Measurements from ENCODE around the gene MAP3K6. TPM values are rescaled to one million over a fixed set of nuclear protein-coding genes. Genes with fewer than 3 reads are reported as not detected.
A peak's percentile ranks its signal among the peaks of the same experiment; 100 is the strongest.

MAP3K6 gene
- total RNA-seq, 1 experiment from 2014 or later, result 15.2 TPM

DNA sequence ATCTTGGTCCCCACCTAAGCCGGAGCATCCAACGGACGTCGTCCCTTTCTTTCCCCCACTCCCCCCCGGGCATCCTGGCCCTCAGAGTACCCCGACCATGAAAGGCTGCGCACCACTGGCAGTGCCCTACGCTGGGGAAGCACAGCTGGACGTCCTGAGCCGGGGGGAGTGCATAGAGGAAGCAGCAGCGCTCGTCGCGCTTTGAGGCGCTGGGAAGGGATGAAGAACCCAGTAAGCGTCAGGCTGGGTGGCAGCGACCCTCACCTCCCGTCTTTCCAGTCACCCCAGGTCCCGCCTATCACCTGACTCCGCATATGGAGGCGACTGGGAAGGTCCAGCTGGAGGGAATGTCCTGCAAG, 5.7 kb downstream of the MAP3K6 start:
- in situ Hi-C loops (cut with HindIII; ENCODE audit: low pct_unique_long_range_greater_than_20kb, low sequenced_read_pairs), result no loop called here

DNA sequence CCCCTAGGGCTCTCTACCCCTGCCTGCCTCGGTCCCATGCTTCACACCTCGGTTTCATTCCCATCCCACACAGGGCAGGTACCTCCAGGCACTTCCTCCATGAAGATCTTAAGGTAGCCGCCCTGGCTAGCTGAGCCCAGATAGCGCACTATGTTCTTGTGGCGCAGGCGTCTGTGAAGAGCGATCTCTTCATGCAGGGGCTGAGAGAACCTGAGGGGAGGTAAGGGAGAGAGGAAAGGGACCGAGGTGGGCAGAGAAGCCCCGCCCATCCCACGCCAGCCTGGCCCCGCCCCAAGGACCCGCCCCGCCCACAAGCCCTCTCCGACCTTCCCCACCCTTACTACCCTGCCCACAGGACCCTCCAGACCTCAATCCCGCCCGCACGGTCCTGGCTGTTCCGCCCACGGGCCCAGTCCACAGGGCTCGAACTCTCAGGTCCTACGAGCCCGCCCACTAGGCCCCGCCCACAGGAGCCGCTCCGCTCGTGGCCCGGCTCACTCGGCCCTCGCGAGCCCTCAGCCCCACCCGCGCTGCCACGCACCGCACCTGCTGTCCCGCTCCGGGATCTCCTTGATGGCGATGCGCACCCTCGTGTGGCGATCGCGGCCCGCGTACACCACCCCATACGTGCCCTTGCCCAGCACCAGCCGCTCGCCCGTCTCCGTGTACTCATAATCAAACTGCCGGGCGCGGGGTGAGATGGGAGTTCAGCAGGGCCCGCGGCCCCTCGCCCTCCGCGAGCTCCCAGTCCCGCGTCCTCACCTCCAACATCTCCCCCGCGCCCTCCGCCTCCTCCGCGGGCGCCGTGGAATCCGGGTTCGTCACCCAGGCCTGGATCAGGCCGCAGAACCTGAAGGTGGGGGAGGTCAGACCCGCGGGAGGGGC, 6.4 kb downstream of the MAP3K6 start:
- in situ Hi-C loops (cut with HindIII; ENCODE audit: low pct_unique_long_range_greater_than_20kb, low sequenced_read_pairs), result no loop called here
- DNase-seq (ENCODE audit: low read depth), result no peak

More for the DNA sequence above, 5.7 kb downstream of the MAP3K6 start:
- DNase-seq (ENCODE audit: low read depth), result no peak

DNA sequence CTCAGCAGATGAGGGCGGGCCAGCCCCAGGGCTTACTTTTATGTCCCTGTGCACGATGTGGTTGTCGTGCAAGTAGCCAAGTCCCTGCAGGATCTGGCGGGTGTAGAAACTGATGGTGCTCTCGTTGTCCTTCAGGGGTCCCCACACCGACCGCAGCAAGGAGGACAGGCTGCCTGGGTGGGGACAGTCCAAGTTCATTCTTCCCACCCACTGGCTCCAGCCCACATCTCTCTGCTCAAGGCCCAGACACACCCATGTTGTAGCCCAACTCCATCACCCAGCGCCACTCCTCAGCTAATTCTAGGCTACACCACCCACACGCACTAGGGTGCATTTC, 7.0 kb downstream of the MAP3K6 start:
- DNase-seq (ENCODE audit: low read depth), result no peak
- in situ Hi-C loops (cut with HindIII; ENCODE audit: low pct_unique_long_range_greater_than_20kb, low sequenced_read_pairs), result no loop called here

DNA sequence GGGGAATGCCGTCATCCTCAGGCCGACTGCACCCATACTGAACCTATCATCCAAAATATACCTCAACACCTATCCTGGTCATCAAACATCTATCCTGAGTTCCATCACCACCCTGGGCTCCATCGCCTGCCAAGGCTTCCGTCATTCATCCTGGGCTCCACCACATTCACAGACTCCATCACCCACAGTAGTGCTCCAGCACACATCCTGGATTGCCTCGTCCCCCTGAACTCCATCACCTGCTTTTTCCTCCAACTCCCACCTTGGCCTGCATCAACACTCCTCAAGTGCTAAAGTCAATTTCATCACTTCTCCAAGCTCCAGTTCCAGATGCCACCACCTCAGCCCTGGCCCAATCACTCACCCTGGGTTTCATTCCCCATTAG, 7.8 kb downstream of the MAP3K6 start:
- DNase-seq (ENCODE audit: low read depth), result no peak
- in situ Hi-C loops (cut with HindIII; ENCODE audit: low pct_unique_long_range_greater_than_20kb, low sequenced_read_pairs), result no loop called here

DNA sequence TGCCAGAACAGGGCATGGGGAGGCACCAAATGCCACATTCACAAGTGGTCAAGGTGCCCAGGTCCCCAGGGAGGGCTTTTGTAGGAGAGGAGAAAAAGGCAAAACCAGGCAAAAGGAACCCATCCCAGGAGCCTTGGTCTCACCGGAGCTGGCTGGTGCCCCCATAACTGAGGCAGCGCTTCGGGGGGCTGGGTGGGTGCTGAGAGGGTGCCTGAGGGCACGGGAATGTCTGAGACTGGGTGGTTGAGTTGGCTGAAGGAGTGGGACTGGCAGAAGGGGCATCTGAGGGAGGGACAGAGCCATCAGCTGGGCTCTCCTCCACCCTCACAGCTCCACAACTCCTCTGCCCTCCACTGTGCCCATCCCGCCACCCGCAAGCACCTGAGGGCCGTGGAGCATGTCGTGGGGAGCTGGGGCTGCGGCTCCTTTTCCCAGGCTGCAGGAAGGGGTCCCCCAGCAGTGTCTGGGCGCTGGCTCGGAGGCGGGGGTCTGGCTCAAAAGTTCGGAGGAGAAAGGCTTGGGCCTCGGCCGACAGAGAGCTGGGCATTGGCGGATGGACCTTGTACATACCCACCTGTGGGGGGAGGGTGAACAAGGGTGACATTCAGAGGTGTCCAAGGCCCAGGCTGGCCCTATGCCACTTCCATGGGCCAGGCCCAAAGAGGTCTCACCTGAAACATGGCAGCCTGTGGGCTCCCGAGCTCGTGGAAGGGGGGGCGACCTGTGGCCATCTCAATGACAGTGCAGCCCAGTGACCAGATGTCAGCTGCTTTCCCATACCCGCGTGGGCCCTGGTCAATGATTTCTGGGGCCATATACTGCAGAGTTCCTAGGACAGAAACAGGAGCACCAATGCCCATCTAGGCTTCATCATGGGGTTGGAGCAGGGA, 8.5 kb downstream of the MAP3K6 start:
- in situ Hi-C loops (cut with HindIII; ENCODE audit: low pct_unique_long_range_greater_than_20kb, low sequenced_read_pairs), result no loop called here
- DNase-seq (ENCODE audit: low read depth), result no peak

DNA sequence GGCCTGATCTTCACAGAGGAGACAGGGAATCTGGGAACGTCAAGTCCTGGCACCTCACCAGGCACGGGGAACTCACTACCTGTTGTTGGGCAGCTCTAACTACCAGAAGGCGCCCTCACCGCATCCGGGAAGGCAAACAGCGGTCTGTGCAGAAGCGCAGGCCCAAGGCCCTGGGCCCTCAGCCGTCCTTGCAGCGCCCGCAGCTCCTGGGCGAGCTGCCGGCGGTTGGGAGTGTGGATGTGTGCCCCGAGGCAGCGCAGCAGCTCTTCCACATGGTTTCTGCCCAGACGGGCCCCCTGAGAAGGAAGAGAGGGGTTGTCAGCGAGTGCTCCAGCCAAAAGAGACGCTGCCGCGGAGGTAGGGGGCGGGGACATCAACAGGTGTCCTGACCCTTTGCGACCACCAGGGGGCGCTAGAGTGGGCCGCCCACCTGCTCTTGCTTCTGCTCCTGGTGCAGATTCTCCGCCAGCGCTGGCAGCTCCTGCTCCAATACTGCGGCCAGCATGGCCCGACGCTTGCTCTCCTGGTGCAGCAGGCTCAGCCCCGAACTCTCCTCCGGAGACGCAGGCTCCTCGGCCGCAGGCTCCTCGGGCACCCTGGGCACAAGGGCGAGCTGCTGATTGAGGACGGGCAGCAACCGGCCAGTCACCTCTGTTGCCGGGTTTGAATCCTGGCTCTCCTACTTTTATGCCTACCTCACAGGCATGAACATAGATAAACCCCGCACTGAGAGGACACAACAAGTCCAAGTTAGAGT, 9.3 kb downstream of the MAP3K6 start:
- in situ Hi-C loops (cut with HindIII; ENCODE audit: low pct_unique_long_range_greater_than_20kb, low sequenced_read_pairs), result no loop called here
- DNase-seq (ENCODE audit: low read depth), result peak; percentile 51

DNA sequence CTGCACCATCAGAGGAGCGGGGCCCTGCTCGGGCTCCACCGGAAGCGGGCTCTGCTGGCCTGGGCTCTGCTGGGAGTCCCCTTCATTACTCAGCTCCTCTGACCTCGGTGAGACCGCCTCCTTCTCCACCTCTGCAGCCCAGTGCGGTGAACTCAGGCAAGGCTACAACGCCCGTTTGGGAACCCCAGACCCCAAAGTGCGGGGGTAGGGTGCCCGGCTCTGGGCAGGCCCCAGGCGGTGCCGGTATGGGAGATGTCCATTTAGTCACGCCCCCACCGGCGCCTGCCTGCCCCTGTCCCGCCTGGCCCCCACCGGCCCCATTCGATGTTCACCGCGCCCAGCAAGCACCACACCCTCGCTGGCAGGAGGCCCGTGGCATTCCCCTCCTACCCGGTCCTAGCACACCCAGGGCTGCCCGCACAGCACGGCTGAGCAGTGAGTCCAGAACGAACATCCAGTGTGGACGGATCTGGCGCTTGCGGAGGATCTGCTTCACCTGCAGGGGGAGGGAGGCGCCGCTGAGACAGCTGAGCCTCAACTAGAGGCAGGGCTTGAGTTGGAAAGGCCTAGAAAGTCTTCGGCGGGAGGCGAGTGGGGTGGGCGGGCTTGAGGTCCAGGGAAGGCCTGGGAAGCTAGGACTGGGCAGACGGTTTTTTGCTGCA, 10.0 kb downstream of the MAP3K6 start:
- in situ Hi-C loops (cut with HindIII; ENCODE audit: low pct_unique_long_range_greater_than_20kb, low sequenced_read_pairs), result no loop called here
- DNase-seq (ENCODE audit: low read depth), result no peak

DNA sequence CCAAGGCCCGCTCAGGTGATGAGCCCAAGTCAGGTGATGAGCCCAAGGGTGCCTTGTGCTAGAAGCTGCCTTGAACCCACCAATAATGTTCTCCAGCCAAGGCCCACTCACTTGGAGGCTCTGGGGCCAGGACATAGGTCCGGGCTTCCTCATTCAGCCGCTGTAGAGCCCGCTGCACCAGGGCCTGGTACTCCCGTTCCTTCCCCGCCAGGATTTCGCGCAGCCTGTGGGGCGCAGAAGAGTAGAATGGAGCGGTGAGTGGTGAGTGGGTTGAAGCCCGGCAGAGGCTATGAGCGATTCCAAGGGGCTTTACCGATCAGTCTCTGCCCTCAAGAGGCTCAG, 10.5 kb downstream of the MAP3K6 start:
- DNase-seq (ENCODE audit: low read depth), result no peak
- in situ Hi-C loops (cut with HindIII; ENCODE audit: low pct_unique_long_range_greater_than_20kb, low sequenced_read_pairs), result no loop called here

DNA sequence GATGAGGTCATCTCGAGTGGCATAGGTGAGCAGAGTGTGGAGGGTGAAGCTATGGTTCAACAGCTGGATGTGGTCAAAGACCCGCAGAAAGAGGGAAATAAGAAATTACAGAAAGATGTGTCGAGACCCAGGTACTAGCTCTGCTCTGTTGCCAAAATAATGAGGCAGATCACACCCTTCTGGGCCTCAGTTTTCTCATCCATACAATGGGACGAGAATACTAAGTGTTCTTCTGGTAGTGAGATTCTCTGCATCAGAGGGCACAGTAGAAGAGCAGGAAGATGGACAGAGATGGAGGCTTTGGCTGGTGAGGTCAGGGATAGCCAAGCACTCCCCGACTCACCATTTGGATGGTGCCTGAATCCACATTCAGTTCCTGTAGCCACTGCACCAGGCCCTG, 11.1 kb downstream of the MAP3K6 start:
- in situ Hi-C loops (cut with HindIII; ENCODE audit: low pct_unique_long_range_greater_than_20kb, low sequenced_read_pairs), result no loop called here
- no peak for DNase-seq (ENCODE audit: low read depth)

DNA sequence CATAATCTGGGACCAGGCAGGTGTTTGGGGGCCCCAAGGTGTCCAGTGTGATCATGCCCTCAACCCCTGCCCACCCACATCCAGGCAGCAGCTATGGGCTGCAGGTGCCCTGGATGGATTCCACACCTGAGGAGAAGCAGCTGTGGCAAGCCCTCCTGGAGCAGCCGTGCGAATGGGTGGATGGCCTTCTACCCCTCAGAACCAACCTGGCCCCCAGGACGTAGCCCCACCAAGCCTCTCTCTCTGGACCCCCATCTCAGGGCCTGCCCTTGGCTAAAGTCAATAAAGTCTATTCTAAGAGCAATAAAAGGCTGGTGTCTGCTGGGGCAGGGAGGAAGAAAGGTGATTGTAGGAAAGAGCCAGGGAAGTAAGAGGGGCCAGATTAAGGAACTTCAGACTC, 13.1 kb downstream of the MAP3K6 start:
- in situ Hi-C loops (cut with HindIII; ENCODE audit: low pct_unique_long_range_greater_than_20kb, low sequenced_read_pairs), result no loop called here
- DNase-seq (ENCODE audit: low read depth), result no peak

DNA sequence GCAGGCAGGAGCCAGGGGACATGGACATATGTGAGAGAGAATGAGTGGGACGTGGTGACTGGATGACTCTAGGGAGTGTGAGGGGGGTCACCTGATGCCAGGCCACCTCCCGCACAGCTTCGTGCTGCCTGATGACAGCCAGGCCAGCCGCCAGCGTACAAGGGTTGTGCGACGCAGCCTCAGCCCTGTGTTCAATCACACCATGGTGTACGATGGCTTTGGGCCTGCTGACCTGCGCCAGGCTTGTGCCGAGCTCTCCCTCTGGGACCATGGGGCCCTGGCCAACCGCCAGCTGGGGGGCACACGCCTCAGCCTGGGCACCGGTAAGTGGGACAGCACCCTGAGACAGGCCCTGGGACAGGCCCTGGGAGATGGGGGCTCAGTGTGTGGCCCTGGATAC, 13.6 kb downstream of the MAP3K6 start:
- in situ Hi-C loops (cut with HindIII; ENCODE audit: low pct_unique_long_range_greater_than_20kb, low sequenced_read_pairs), result no loop called here
- DNase-seq (ENCODE audit: low read depth), result no peak

DNA sequence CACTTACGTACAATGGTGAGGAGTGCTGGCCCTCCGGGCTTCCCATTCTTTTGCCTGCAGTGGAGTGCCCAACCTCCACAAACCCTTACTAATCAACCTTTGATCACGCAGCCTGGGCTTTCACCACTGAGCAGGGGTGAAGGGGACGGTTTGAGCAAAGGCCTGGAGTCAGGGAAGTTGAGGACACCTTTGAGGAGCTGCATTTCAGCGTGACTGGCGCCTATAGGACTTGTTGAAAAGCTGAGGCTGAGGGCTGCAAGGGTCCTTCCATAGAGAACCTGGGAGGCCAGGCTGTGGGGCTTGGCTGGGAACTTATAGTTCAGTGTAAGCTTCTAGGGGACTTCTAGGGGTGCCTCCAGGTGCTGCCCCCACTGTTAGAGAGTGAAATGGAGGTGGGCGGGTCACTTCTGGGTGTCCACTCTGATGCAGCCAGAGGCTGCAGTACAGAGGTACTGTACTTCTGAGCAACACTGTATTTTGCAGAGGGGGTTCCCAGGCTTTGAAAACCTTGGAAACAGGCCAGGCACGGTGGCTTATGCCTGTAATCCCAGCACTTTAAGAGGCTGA, 15.1 kb downstream of the MAP3K6 start:
- in situ Hi-C loops (cut with HindIII; ENCODE audit: low pct_unique_long_range_greater_than_20kb, low sequenced_read_pairs), result no loop called here
- DNase-seq (ENCODE audit: low read depth), result no peak

DNA sequence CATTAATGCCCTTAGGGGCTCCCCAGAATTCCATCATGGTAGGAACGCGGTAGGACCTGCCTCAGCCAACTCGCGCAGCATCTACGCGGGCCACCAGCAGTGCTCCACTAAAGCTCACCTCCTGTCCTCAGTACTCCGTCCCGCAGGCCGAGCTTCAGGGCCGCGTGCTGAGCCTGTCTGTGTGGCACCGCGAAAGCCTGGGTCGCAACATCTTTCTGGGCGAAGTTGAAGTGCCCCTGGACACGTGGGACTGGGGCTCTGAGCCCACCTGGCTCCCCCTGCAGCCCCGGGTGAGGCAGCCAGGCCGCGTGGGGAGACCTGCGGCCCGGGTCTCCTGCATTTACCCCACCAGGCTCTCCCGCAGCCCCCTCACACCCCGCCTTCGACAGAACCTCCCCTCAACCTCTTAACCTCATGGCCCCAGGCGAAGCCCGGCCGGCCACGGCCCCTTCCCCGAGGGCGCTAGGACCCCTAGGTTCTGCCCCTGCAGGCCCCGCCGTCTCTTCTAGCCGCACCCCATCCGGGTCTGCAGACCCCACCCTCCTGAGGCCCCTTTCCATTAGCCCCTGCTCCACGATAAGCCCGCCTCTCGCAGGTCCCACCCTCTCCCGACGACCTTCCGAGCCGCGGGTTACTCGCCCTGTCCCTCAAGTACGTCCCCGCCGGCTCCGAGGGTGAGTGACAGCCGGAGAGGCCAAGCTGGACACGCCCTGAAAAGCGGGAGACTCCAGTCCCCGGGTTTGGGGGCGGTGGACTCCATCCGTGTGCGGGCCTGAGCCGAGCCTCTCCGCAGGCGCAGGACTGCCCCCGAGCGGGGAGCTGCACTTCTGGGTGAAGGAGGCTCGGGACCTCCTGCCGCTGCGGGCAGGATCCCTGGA, 15.9 kb downstream of the MAP3K6 start:
- in situ Hi-C loops (cut with HindIII; ENCODE audit: low pct_unique_long_range_greater_than_20kb, low sequenced_read_pairs), result no loop called here

DNA sequence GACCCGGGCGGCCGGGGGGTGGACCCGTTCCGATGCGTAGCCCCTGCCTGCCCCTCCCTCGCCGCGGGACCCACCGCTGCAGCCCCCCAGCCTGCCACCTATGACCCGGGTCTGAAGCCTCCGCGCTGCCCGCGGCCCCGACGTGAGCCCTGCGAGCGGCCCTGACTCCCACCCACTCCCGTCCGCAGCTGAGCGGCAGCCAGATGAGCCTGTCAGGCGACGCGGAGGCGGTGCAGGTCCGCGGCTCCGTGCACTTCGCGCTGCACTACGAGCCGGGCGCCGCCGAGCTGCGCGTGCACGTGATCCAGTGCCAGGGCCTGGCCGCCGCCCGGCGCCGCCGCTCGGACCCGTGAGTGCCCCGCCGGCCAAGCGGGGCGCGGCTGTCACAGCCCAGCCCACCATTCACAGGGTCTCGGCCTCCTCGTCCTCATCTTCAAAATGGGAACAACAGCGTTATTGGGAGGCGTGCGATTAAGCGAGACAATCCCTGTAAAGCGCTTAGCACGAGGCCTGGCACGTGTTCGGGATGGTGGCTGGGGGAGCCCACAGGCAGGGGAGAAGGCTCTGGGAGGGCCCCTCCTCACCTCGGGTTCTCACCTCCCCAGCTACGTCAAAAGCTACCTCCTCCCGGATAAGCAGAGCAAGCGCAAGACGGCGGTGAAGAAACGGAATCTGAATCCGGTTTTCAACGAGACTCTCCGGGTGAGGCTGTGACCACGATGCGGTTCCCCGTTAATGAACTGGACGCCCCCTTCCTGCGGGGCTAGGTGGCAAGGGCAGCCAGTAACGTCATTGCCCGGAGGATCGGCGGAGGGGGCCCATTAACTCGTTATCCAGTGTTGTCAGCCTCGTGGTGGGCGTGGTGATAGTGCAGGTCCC, 16.7 kb downstream of the MAP3K6 start:
- in situ Hi-C loops (cut with HindIII; ENCODE audit: low pct_unique_long_range_greater_than_20kb, low sequenced_read_pairs), result no loop called here
- peak; percentile 33 for DNase-seq (ENCODE audit: low read depth)

More for the DNA sequence above, 15.9 kb downstream of the MAP3K6 start:
- DNase-seq (ENCODE audit: low read depth), result no peak

DNA sequence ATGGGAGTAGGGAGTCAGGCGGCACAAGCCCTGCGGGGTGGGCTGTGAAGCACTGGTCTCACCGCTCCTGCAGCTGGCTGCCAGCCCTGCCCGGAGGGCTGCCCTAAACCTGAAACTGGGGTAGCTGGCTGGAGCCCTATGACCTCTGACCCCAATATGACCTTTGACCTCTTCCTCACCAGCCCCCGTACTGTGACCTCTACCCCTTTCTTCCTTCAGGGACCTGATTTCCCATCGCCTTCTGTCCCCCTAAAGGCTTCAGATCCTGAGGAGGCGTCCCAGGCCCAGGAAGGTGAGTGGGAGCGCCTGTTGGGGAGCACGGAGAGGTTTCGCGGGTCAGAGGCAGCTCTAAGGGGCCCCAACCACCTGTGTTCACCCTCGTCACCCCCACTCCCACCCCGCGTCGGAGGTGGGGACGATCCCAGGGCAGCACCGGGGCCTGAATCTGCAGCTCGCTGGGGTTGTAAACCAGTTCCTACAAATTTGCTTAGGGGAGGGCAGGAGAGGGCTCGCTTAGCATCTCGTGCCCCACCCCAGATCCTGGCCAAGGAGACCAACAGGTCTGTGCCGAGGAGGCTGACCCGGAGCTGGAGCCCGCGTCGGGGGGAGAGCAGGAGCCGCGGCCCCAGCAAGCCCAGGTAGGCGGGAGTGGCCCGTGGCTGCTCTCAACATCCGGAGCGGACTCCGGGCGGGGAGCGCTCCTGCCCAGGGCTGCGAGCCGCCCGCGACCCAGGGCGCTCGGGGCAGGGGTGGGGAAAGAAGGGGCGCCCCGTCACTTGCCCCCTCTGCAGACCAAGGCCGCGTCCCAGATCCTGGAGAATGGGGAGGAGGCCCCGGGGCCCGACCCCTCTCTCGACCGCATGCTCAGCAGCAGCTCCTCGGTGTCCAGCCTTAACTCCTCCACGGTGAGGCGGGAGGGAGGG, 17.6 kb downstream of the MAP3K6 start:
- in situ Hi-C loops (cut with HindIII; ENCODE audit: low pct_unique_long_range_greater_than_20kb, low sequenced_read_pairs), result no loop called here
- DNase-seq (ENCODE audit: low read depth), result peak; percentile 39

Data from Caki2 (cell line).